Loucy (cell line): ENCODE results near the gene KRTAP10-8.

ENCODE experiments used
- H2AFZ ChIP-seq: fragments of 200-600 bp; sonication (generic); 2 replicates; pipeline ENCODE4 v1.6.0; 2016; ENCODE audit warnings: antibody characterized with exemption, mild to moderate bottlenecking, low read length, moderate library complexity
- H3F3A ChIP-seq: fragments of 200-600 bp; 2 replicates; pipeline ENCODE4 v1.6.0; 2016; ENCODE audit warnings: antibody characterized with exemption, low read depth, mild to moderate bottlenecking
- H3K27me3 ChIP-seq: fragments of 200-600 bp; sonication (generic); 2 replicates; pipeline ENCODE4 v1.6.1; 2014; ENCODE audit warnings: low read length, mild to moderate bottlenecking; ENCODE audit not compliant: insufficient read depth, poor library complexity, severe bottlenecking
- H3K36me3 ChIP-seq: fragments of 200-600 bp; sonication (generic); 2 replicates; pipeline ENCODE4 v1.6.1; 2016; ENCODE audit warnings: low read length; ENCODE audit not compliant: insufficient read depth
- H3K4me1 ChIP-seq: fragments of 200-600 bp; sonication (generic); 2 replicates; pipeline ENCODE4 v1.5.1; 2014; ENCODE audit warnings: low read length, mild to moderate bottlenecking; ENCODE audit not compliant: insufficient read depth, poor library complexity, severe bottlenecking
- H3K4me2 ChIP-seq: fragments of 200-600 bp; sonication (generic); 2 replicates; pipeline ENCODE4 v1.6.0; 2014; ENCODE audit warnings: antibody characterized with exemption, low read length, low read depth, mild to moderate bottlenecking; ENCODE audit not compliant: poor library complexity, severe bottlenecking
- H3K4me3 ChIP-seq: fragments of 200-600 bp; sonication (generic); 2 replicates; pipeline ENCODE4 v1.5.1; 2014; ENCODE audit warnings: low read length, mild to moderate bottlenecking, mixed read lengths; ENCODE audit not compliant: poor library complexity, severe bottlenecking
- H3K79me2 ChIP-seq: fragments of 200-600 bp; sonication (generic); 2 replicates; pipeline ENCODE4 v1.6.1; 2014; ENCODE audit warnings: low read length; ENCODE audit not compliant: insufficient read depth
- H3K9ac ChIP-seq: fragments of 200-600 bp; sonication (generic); 2 replicates; pipeline ENCODE4 v1.6.0; 2014; ENCODE audit warnings: mild to moderate bottlenecking, low read depth, low read length, moderate library complexity; ENCODE audit not compliant: poor library complexity, severe bottlenecking
- H3K9me2 ChIP-seq: fragments of 200-600 bp; sonication (generic); replicated peaks from 2 replicates; pipeline ENCODE4 v1.6.1; 2016; ENCODE audit warnings: low read depth, low read length, mixed read lengths
- H3K9me3 ChIP-seq: fragments of 200-600 bp; sonication (generic); 2 replicates; pipeline ENCODE4 v1.6.1; 2014; ENCODE audit warnings: mild to moderate bottlenecking, antibody characterized with exemption, low read length, low read depth; ENCODE audit not compliant: insufficient read depth
- H4K20me1 ChIP-seq: fragments of 200-600 bp; sonication (generic); 2 replicates; pipeline ENCODE4 v1.6.0; 2014; ENCODE audit warnings: antibody characterized with exemption, low read length, mild to moderate bottlenecking; ENCODE audit not compliant: insufficient read depth, poor library complexity, severe bottlenecking
- EZH2phosphoT487 ChIP-seq: fragments of 200-600 bp; IDR thresholded peaks from 2 replicates; pipeline ENCODE4 v1.6.1; 2018; ENCODE audit warnings: antibody characterized with exemption, mild to moderate bottlenecking, moderate library complexity, borderline replicate concordance
- TF ChIP-seq, protein P1 (sequence below): fragments of 200-600 bp; sonication (generic); conservative IDR thresholded peaks from 2 replicates; pipeline ENCODE4 v1.5.1; 2014; ENCODE audit warnings: mild to moderate bottlenecking, antibody characterized with exemption, low read length

The KRTAP10-8 gene

DNA sequence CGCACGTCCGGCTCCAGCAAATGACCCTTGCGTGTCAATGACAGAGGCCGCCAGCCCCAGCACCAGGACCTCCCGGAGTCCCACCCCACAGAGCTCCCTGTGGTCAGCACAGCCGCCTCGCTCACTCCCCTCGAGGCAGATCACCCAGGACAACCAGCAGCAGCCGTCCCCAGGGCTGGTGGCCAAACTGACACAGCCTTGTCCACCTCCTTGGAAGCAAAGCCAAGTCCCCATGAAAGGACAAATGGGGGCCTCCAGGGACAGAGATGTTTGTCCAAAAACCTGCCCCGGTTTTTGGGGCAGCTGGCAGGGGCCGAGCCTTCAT lies 27.4 kb downstream of the KRTAP10-8 start:
- Histone ChIP-seq H3K36me3 (no peaks in the 10 kb centered on the region), H3K4me3 (no peak overlapping the region), H3F3A (no peaks in the 10 kb centered on the region), H3K4me1 (no peaks in the 10 kb centered on the region), H3K4me2 (no peak overlapping the region), H2AFZ (no peak overlapping the region), H3K9me2 (no peaks in the 10 kb centered on the region), H3K27me3 (no peaks in the 10 kb centered on the region), H3K9ac (no peak overlapping the region), H4K20me1 (no peaks in the 10 kb centered on the region), H3K9me3 (peaks cover 10% of the 10 kb centered on the region; the same call in 1 of the 2 replicates), H3K79me2 (no peaks in the 10 kb centered on the region)
- TF ChIP-seq EZH2phosphoT487: no peak
- TF ChIP-seq, protein P1, sequence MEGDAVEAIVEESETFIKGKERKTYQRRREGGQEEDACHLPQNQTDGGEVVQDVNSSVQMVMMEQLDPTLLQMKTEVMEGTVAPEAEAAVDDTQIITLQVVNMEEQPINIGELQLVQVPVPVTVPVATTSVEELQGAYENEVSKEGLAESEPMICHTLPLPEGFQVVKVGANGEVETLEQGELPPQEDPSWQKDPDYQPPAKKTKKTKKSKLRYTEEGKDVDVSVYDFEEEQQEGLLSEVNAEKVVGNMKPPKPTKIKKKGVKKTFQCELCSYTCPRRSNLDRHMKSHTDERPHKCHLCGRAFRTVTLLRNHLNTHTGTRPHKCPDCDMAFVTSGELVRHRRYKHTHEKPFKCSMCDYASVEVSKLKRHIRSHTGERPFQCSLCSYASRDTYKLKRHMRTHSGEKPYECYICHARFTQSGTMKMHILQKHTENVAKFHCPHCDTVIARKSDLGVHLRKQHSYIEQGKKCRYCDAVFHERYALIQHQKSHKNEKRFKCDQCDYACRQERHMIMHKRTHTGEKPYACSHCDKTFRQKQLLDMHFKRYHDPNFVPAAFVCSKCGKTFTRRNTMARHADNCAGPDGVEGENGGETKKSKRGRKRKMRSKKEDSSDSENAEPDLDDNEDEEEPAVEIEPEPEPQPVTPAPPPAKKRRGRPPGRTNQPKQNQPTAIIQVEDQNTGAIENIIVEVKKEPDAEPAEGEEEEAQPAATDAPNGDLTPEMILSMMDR: no peak

DNA sequence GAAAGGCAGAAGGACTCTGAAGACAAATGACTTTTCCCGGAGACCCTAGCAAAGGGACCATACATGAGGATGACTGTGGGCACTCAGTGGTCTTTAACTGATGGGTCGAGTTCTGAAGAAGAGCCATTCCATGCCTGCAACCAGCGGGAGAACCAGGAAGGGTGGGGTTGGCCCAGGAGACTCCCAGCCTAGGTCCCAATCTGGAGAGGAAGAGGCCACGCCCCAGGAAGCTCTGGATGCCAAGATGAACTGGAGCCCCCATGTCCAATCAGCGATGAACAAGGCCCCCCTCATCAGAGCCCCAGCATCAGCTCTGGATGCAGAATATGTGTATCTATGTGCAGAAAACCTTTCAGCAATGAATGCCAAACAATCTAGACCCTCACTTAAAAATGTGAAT lies 28.9 kb downstream of the KRTAP10-8 start:
- no peaks in the 10 kb centered on the region for H3K9me2 ChIP-seq
- H3K9me3 ChIP-seq: peaks cover 16% of the 10 kb centered on the region; the same call in 1 of the 2 replicates
- no peak overlapping the region for H3K9ac ChIP-seq
- H3K4me2 ChIP-seq: no peak overlapping the region
- no peaks in the 10 kb centered on the region for H4K20me1 ChIP-seq
- no peaks in the 10 kb centered on the region for H3F3A ChIP-seq
- H3K79me2 ChIP-seq: no peaks in the 10 kb centered on the region
- no peaks in the 10 kb centered on the region for H3K27me3 ChIP-seq
- TF ChIP-seq, protein P1: no peak
- TF ChIP-seq EZH2phosphoT487: no peak
- H3K36me3 ChIP-seq: no peaks in the 10 kb centered on the region
- H3K4me3 ChIP-seq: no peak overlapping the region
- H3K4me1 ChIP-seq: no peaks in the 10 kb centered on the region
- H2AFZ ChIP-seq: no peak overlapping the region

DNA sequence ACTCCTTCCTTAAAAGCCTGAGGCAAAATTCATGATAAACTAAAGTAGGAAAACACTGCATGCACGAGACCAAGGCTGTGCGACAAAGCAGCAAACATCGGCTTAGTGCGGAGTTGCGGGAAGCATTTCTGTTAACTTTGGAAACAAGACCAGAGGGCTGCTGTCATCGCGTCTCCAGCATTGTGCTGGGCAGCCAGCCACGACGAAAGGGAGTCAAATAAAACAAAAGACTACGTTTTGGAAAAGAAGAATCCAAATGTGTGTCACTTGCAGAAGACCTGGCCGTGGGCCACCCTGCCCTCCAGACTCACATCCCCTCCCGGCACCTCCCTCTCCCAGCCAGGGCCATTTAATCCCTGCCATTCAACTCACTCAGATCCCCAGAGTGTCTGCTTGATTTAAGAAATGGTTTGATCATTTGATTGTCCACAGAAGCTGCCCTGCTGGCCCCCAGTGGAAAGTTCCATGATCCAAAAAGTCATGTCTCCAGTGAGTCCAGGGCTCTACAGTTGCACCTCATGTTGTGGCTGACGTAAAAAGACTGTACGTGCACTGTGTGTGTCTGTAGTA lies 31.9 kb downstream of the KRTAP10-8 start:
- Histone ChIP-seq H3K9ac (no peak overlapping the region), H3K4me2 (no peak overlapping the region), H3K4me3 (no peak overlapping the region), H3K4me1 (no peaks in the 10 kb centered on the region), H3F3A (no peaks in the 10 kb centered on the region), H3K79me2 (no peaks in the 10 kb centered on the region), H4K20me1 (no peaks in the 10 kb centered on the region), H2AFZ (no peak overlapping the region), H3K9me2 (no peaks in the 10 kb centered on the region), H3K9me3 (peaks cover 16% of the 10 kb centered on the region; the same call in 1 of the 2 replicates), H3K36me3 (no peaks in the 10 kb centered on the region), H3K27me3 (no peaks in the 10 kb centered on the region)
- TF ChIP-seq, protein P1: no peak
- no peak for TF ChIP-seq EZH2phosphoT487
